HG03565 (cell line): ENCODE data around the gene SLC27A4.

Experiments used
- ATAC-seq: cut with Tn5 transposase; IDR thresholded peaks from one replicate; pipeline ENCODE4 v1.9.1; 2021; ENCODE audit warnings: mild to moderate bottlenecking, moderate library complexity; ENCODE audit not compliant: unreplicated experiment

Gene SLC27A4

GRCh38 chr9:128390150-128390812 lies 50.0 kb downstream of the SLC27A4 start:
- ATAC-seq: no peak

- no peak for ATAC-seq
These were observed 50.7 kb downstream of the SLC27A4 start for GRCh38 chr9:128390813-128391711.

GRCh38 chr9:128391956-128392301 lies 51.6 kb downstream of the SLC27A4 start:
- no peak for ATAC-seq

- no peak for ATAC-seq
These were observed 52.2 kb downstream of the SLC27A4 start for GRCh38 chr9:128392302-128393144.

- ATAC-seq: no peak
These were observed 52.9 kb downstream of the SLC27A4 start for GRCh38 chr9:128393145-128393775.

GRCh38 chr9:128393970-128394369 lies 53.6 kb downstream of the SLC27A4 start:
- ATAC-seq: no peak

- no peak for ATAC-seq
These were observed 54.2 kb downstream of the SLC27A4 start for GRCh38 chr9:128394379-128395168.

GRCh38 chr9:128396970-128397613 lies 56.8 kb downstream of the SLC27A4 start:
- no peak for ATAC-seq

GRCh38 chr9:128397831-128398230 lies 57.5 kb downstream of the SLC27A4 start:
- no peak for ATAC-seq

GRCh38 chr9:128399861-128400260 lies 59.5 kb downstream of the SLC27A4 start:
- no peak for ATAC-seq

- no peak for ATAC-seq
These were observed 64.2 kb downstream of the SLC27A4 start for GRCh38 chr9:128404560-128404959.

- ATAC-seq: no peak
These were observed 64.9 kb downstream of the SLC27A4 start for GRCh38 chr9:128405077-128405779.

GRCh38 chr9:128405780-128406171 lies 65.4 kb downstream of the SLC27A4 start:
- ATAC-seq: no peak

GRCh38 chr9:128406848-128407391 lies 66.6 kb downstream of the SLC27A4 start:
- ATAC-seq: no peak

- ATAC-seq: no peak
These were observed 68.7 kb downstream of the SLC27A4 start for GRCh38 chr9:128408963-128409431.

- no peak for ATAC-seq
These were observed 69.1 kb downstream of the SLC27A4 start for GRCh38 chr9:128409450-128409849.

GRCh38 chr9:128409978-128410377 lies 69.7 kb downstream of the SLC27A4 start:
- no peak for ATAC-seq
